Kidney epithelial cell (primary cell): ENCODE results near the gene XAB2. TPM values are rescaled to one million over a fixed set of nuclear protein-coding genes. Genes with fewer than 3 reads are reported as not detected.
"Not testable (repeated sequence)": the region's sequence is repeated elsewhere in the genome, so short reads cannot be mapped to it uniquely, and the experiment has no call there.

Experiments
- DNase-seq: peaks from one replicate; pipeline ENCODE4 v3.0.0-alpha.2; 2010; ENCODE audit warnings: low read depth
- H3K27me3 ChIP-seq: 2 replicates; pipeline ENCODE4 v1.6.0; 2011; ENCODE audit warnings: low read length; ENCODE audit not compliant: control insufficient read depth, insufficient read depth
- H3K36me3 ChIP-seq: 2 replicates; pipeline ENCODE4 v1.5.1; 2011; ENCODE audit warnings: low read length; ENCODE audit not compliant: control insufficient read depth, insufficient read depth
- H3K4me3 ChIP-seq: 2 replicates; pipeline ENCODE4 v1.5.1; 2011; ENCODE audit warnings: low read depth, mild to moderate bottlenecking, control low read depth, low read length
- CTCF ChIP-seq: IDR thresholded peaks from 2 replicates; pipeline ENCODE4 v1.5.1; 2011; ENCODE audit warnings: mild to moderate bottlenecking, moderate library complexity, low read length, control low read depth, inconsistent platforms; ENCODE audit not compliant: insufficient read depth, poor library complexity, severe bottlenecking
- total RNA-seq: library from RNA; depleted of rRNA; stranded (reverse); fragments of >200 nt; gene quantifications from 2 replicates; pipeline ENCODE4 v1.2.3, GENCODE V29; 2015

Gene XAB2
- total RNA-seq, 1 donor from 2014 or later = 48.1 TPM

- no peaks in the 10 kb centered on the region for H3K36me3 ChIP-seq
- peaks cover 2% of the 10 kb centered on the region for H3K27me3 ChIP-seq
- DNase-seq = no peak
- no peak for TF ChIP-seq CTCF
- no peak overlapping the region for H3K4me3 ChIP-seq
Observed at GRCh38 chr19:7647156-7647555, 17.8 kb upstream of the XAB2 start.

- no peak for DNase-seq
- no peak for TF ChIP-seq CTCF
- Histone ChIP-seq H3K4me3 (no peak overlapping the region), H3K27me3 (peaks cover 2% of the 10 kb centered on the region), H3K36me3 (no peaks in the 10 kb centered on the region)
Observed at GRCh38 chr19:7646426-7646700, 17.0 kb upstream of the XAB2 start.

- Histone ChIP-seq H3K4me3 (no peak overlapping the region), H3K36me3 (no peaks in the 10 kb centered on the region), H3K27me3 (no peaks in the 10 kb centered on the region)
- DNase-seq = no peak
- TF ChIP-seq CTCF = no peak
Observed at GRCh38 chr19:7645656-7646425, 16.5 kb upstream of the XAB2 start.

- DNase-seq = no peak
- Histone ChIP-seq H3K4me3 (no peak overlapping the region), H3K27me3 (no peaks in the 10 kb centered on the region), H3K36me3 (no peaks in the 10 kb centered on the region)
- no peak for TF ChIP-seq CTCF
Observed at GRCh38 chr19:7645163-7645562, 15.8 kb upstream of the XAB2 start.

- H3K36me3 ChIP-seq = no peaks in the 10 kb centered on the region
Observed at GRCh38 chr19:7644550-7644877, 15.2 kb upstream of the XAB2 start.

GRCh38 chr19:7643629-7644549 lies 14.5 kb upstream of the XAB2 start:
- not testable (repeated sequence) for H3K4me3 ChIP-seq, H3K36me3 ChIP-seq, DNase-seq, H3K27me3 ChIP-seq

More at GRCh38 chr19:7644550-7644877, 15.2 kb upstream of the XAB2 start:
- no peaks in the 10 kb centered on the region for H3K27me3 ChIP-seq
- H3K4me3 ChIP-seq = no peak overlapping the region
- DNase-seq = no peak
- TF ChIP-seq CTCF = no peak
